WERI-Rb-1 (cell line): Measurements from ENCODE around the gene NMNAT2.

Experiments used
- DNase-seq: peaks from one replicate; pipeline ENCODE4 v3.0.0-alpha.2; 2020
- H3K27ac ChIP-seq: fragments of 250-450 bp; sonication (Bioruptor Pico); 2 replicates; pipeline ENCODE4 v1.5.1; 2020; ENCODE audit warnings: mild to moderate bottlenecking, moderate library complexity
- H3K27me3 ChIP-seq: fragments of 250-450 bp; sonication (Bioruptor Pico); 2 replicates; pipeline ENCODE4 v1.5.1; 2021; ENCODE audit warnings: mild to moderate bottlenecking, low read depth, moderate library complexity; ENCODE audit not compliant: insufficient read depth, severe bottlenecking
- H3K36me3 ChIP-seq: fragments of 250-450 bp; sonication (Bioruptor Pico); 2 replicates; pipeline ENCODE4 v1.5.1; 2020; ENCODE audit warnings: mild to moderate bottlenecking, moderate library complexity
- H3K4me3 ChIP-seq: 2 replicates; pipeline ENCODE4 v1.5.1; 2011; ENCODE audit warnings: low read depth, mild to moderate bottlenecking, control low read depth, low read length
- H3K9me3 ChIP-seq: fragments of 250-450 bp; sonication (Bioruptor Pico); 2 replicates; pipeline ENCODE4 v1.5.1; 2021; ENCODE audit warnings: mild to moderate bottlenecking, moderate library complexity; ENCODE audit not compliant: severe bottlenecking
- CTCF ChIP-seq: IDR thresholded peaks from 2 replicates; pipeline ENCODE4 v1.5.1; 2011; ENCODE audit warnings: low read depth, mild to moderate bottlenecking, control low read depth, inconsistent platforms, low read length

Gene NMNAT2

GRCh38 chr1:183365093-183365492, 53.1 kb downstream of the NMNAT2 start:
- no peak for DNase-seq
- H3K9me3 ChIP-seq, result no peaks in the 10 kb centered on the region
- no peak overlapping the region for H3K27ac ChIP-seq
- H3K4me3 ChIP-seq, result no peak overlapping the region
- no peak for TF ChIP-seq CTCF
- no peaks in the 10 kb centered on the region for H3K27me3 ChIP-seq
- H3K36me3 ChIP-seq, result no peaks in the 10 kb centered on the region

GRCh38 chr1:183363972-183364371, 54.2 kb downstream of the NMNAT2 start:
- DNase-seq, result no peak
- Histone ChIP-seq H3K36me3 (no peaks in the 10 kb centered on the region), H3K27ac (no peak overlapping the region), H3K27me3 (no peaks in the 10 kb centered on the region), H3K4me3 (no peak overlapping the region), H3K9me3 (no peaks in the 10 kb centered on the region)
- no peak for TF ChIP-seq CTCF

- H3K27ac ChIP-seq, result no peak overlapping the region
- H3K4me3 ChIP-seq, result no peak overlapping the region
- H3K9me3 ChIP-seq, result no peaks in the 10 kb centered on the region
- no peaks in the 10 kb centered on the region for H3K36me3 ChIP-seq
- no peaks in the 10 kb centered on the region for H3K27me3 ChIP-seq
- no peak for TF ChIP-seq CTCF
- DNase-seq, result no peak
These were observed 57.1 kb downstream of the NMNAT2 start for GRCh38 chr1:183361081-183361480.

- no peak for TF ChIP-seq CTCF
- Histone ChIP-seq H3K27me3 (no peaks in the 10 kb centered on the region), H3K27ac (no peak overlapping the region), H3K9me3 (no peaks in the 10 kb centered on the region), H3K4me3 (no peak overlapping the region), H3K36me3 (no peaks in the 10 kb centered on the region)
- DNase-seq, result no peak
These were observed 57.7 kb downstream of the NMNAT2 start for GRCh38 chr1:183360473-183360872.

- Histone ChIP-seq H3K36me3 (no peaks in the 10 kb centered on the region), H3K27ac (no peak overlapping the region), H3K9me3 (no peaks in the 10 kb centered on the region), H3K4me3 (no peak overlapping the region), H3K27me3 (no peaks in the 10 kb centered on the region)
- no peak for TF ChIP-seq CTCF
- DNase-seq, result no peak
These were observed 61.5 kb downstream of the NMNAT2 start for GRCh38 chr1:183356534-183357182.

- Histone ChIP-seq H3K36me3 (no peaks in the 10 kb centered on the region), H3K9me3 (no peaks in the 10 kb centered on the region), H3K4me3 (no peak overlapping the region), H3K27me3 (no peaks in the 10 kb centered on the region), H3K27ac (no peak overlapping the region)
- no peak for DNase-seq
- no peak for TF ChIP-seq CTCF
These were observed 62.4 kb downstream of the NMNAT2 start for GRCh38 chr1:183355797-183356196.
